Stimulated activated CD8-positive, alpha-beta memory T cell treated with anti-CD3 and anti-CD28 coated beads, Interleukin-15, amount 100 ng/mL, for 1 hour (primary cell): Measurements from ENCODE around the gene RREB1.

Source experiments
- DNase-seq: peaks from one replicate; pipeline ENCODE4 v3.0.0-alpha.2; 2020; ENCODE audit warnings: low read depth

RREB1 gene

GRCh38 chr6:7228662-7229375 is 121.1 kb downstream of the RREB1 start:
- no peak for DNase-seq

GRCh38 chr6:7229376-7230326 is 121.9 kb downstream of the RREB1 start:
- DNase-seq: no peak

GRCh38 chr6:7230327-7230691 is 122.5 kb downstream of the RREB1 start:
- DNase-seq: no peak

GRCh38 chr6:7230956-7231713 is 123.4 kb downstream of the RREB1 start:
- DNase-seq: no peak

- DNase-seq: no peak
These were observed 124.6 kb downstream of the RREB1 start for GRCh38 chr6:7232351-7232750.

- no peak for DNase-seq
These were observed 126.8 kb downstream of the RREB1 start for GRCh38 chr6:7234547-7234946.

- no peak for DNase-seq
These were observed 128.0 kb downstream of the RREB1 start for GRCh38 chr6:7235712-7236305.

- DNase-seq: no peak
These were observed 128.8 kb downstream of the RREB1 start for GRCh38 chr6:7236306-7237209.

GRCh38 chr6:7237653-7238188 is 130.0 kb downstream of the RREB1 start:
- DNase-seq: no peak

- no peak for DNase-seq
These were observed 130.8 kb downstream of the RREB1 start for GRCh38 chr6:7238526-7238899.

- DNase-seq: peak; percentile 46
These were observed 131.3 kb downstream of the RREB1 start for GRCh38 chr6:7238900-7239589.

GRCh38 chr6:7239590-7239948 is 131.8 kb downstream of the RREB1 start:
- DNase-seq: no peak

- DNase-seq: no peak
These were observed 132.6 kb downstream of the RREB1 start for GRCh38 chr6:7240351-7240750.

- no peak for DNase-seq
These were observed 133.4 kb downstream of the RREB1 start for GRCh38 chr6:7241160-7241559.

GRCh38 chr6:7241709-7242645 is 134.2 kb downstream of the RREB1 start:
- DNase-seq: no peak

- DNase-seq: no peak
These were observed 135.0 kb downstream of the RREB1 start for GRCh38 chr6:7242835-7243178.

- peak; percentile 8 for DNase-seq
These were observed 135.6 kb downstream of the RREB1 start for GRCh38 chr6:7243179-7243981.

- DNase-seq: no peak
These were observed 138.1 kb downstream of the RREB1 start for GRCh38 chr6:7245668-7246393.
